Dendritic cell treated with granulocyte-macrophage colony-stimulating factor and Interleukin-4, amounts not matched to agents 40 ng/mL and 50 ng/mL, for 4 days (primary cell): Measurements from ENCODE around the gene SETD2.

Experiments
- H3K27ac Mint-ChIP-seq: one replicate; pipeline ENCODE4 v1.8.0; 2022; ENCODE audit warnings: mild to moderate bottlenecking, mixed read lengths
- H3K27me3 Mint-ChIP-seq: one replicate; pipeline ENCODE4 v1.8.0; 2022; ENCODE audit warnings: mild to moderate bottlenecking, mixed read lengths
- H3K36me3 Mint-ChIP-seq: one replicate; pipeline ENCODE4 v1.8.0; 2022; ENCODE audit warnings: low read depth, mixed read lengths
- H3K4me1 Mint-ChIP-seq: one replicate; pipeline ENCODE4 v1.8.0; 2022; ENCODE audit warnings: low read depth, mixed read lengths
- H3K4me3 Mint-ChIP-seq: one replicate; pipeline ENCODE4 v1.8.0; 2022; ENCODE audit warnings: mild to moderate bottlenecking, moderate library complexity, mixed read lengths
- H3K9me3 Mint-ChIP-seq: one replicate; pipeline ENCODE4 v1.8.0; 2022; ENCODE audit warnings: mixed read lengths
- intact Hi-C: fragments of 100-400 bp; cut with micrococcal nuclease; formaldehyde crosslinking; loops from one replicate; pipeline ENCODE4 v1.15.0; 2022

The SETD2 gene

GRCh38 chr3:47010910-47011309, 153.0 kb downstream of the SETD2 start:
- Mint-ChIP-seq H3K4me1 (peaks cover 8% of the 10 kb centered on the region), H3K36me3 (peaks cover 60% of the 10 kb centered on the region), H3K27me3 (no peaks in the 10 kb centered on the region), H3K9me3 (no peaks in the 10 kb centered on the region), H3K4me3 (no peak overlapping the region), H3K27ac (peak overlapping the region; percentile 85)
- intact Hi-C loops = no loop called here

- H3K27ac Mint-ChIP-seq = peak overlapping the region; percentile 85
- H3K9me3 Mint-ChIP-seq = no peaks in the 10 kb centered on the region
- H3K27me3 Mint-ChIP-seq = no peaks in the 10 kb centered on the region
- H3K4me1 Mint-ChIP-seq = peaks cover 8% of the 10 kb centered on the region
- intact Hi-C loops = no loop called here
- H3K4me3 Mint-ChIP-seq = peak overlapping the region; percentile 73
- peaks cover 60% of the 10 kb centered on the region for H3K36me3 Mint-ChIP-seq
Measured at GRCh38 chr3:47010111-47010712, 153.7 kb downstream of the SETD2 start.

GRCh38 chr3:47009225-47010110, 154.4 kb downstream of the SETD2 start:
- Mint-ChIP-seq H3K9me3 (no peaks in the 10 kb centered on the region), H3K27me3 (no peaks in the 10 kb centered on the region), H3K27ac (peak overlapping the region; percentile 85), H3K4me3 (peak overlapping the region; percentile 73), H3K4me1 (peaks cover 8% of the 10 kb centered on the region), H3K36me3 (peaks cover 60% of the 10 kb centered on the region)
- intact Hi-C loops = loop anchor here (1.0 kb wide), 1 partner anchor 30 kb away; the partner anchor contains the start of gene NBEAL2

- H3K4me3 Mint-ChIP-seq = peak overlapping the region; percentile 13
- peaks cover 8% of the 10 kb centered on the region for H3K4me1 Mint-ChIP-seq
- H3K9me3 Mint-ChIP-seq = no peaks in the 10 kb centered on the region
- no peak overlapping the region for H3K27ac Mint-ChIP-seq
- no peaks in the 10 kb centered on the region for H3K27me3 Mint-ChIP-seq
- peaks cover 60% of the 10 kb centered on the region for H3K36me3 Mint-ChIP-seq
- intact Hi-C loops = loop anchor here (1.0 kb wide), 1 partner anchor 30 kb away; the partner anchor contains the start of gene NBEAL2
Measured at GRCh38 chr3:47008851-47009224, 155.1 kb downstream of the SETD2 start.

GRCh38 chr3:47008234-47008796, 155.6 kb downstream of the SETD2 start:
- Mint-ChIP-seq H3K27me3 (no peaks in the 10 kb centered on the region), H3K4me3 (no peak overlapping the region), H3K36me3 (peaks cover 60% of the 10 kb centered on the region), H3K27ac (no peak overlapping the region), H3K9me3 (no peaks in the 10 kb centered on the region), H3K4me1 (peaks cover 8% of the 10 kb centered on the region)
- intact Hi-C loops = no loop called here

- H3K4me3 Mint-ChIP-seq = no peak overlapping the region
- H3K36me3 Mint-ChIP-seq = peaks cover 64% of the 10 kb centered on the region
- no peaks in the 10 kb centered on the region for H3K9me3 Mint-ChIP-seq
- H3K4me1 Mint-ChIP-seq = peaks cover 8% of the 10 kb centered on the region
- intact Hi-C loops = no loop called here
- no peak overlapping the region for H3K27ac Mint-ChIP-seq
- H3K27me3 Mint-ChIP-seq = no peaks in the 10 kb centered on the region
Measured at GRCh38 chr3:47007482-47008233, 156.3 kb downstream of the SETD2 start.

- no peaks in the 10 kb centered on the region for H3K9me3 Mint-ChIP-seq
- H3K4me1 Mint-ChIP-seq = peaks cover 8% of the 10 kb centered on the region
- no peak overlapping the region for H3K27ac Mint-ChIP-seq
- intact Hi-C loops = no loop called here
- H3K4me3 Mint-ChIP-seq = no peak overlapping the region
- no peaks in the 10 kb centered on the region for H3K27me3 Mint-ChIP-seq
- peaks cover 71% of the 10 kb centered on the region for H3K36me3 Mint-ChIP-seq
Measured at GRCh38 chr3:47007001-47007400, 156.9 kb downstream of the SETD2 start.

- Mint-ChIP-seq H3K9me3 (no peaks in the 10 kb centered on the region), H3K27me3 (no peaks in the 10 kb centered on the region), H3K27ac (peak overlapping the region; percentile 2), H3K4me3 (no peak overlapping the region), H3K36me3 (peaks cover 79% of the 10 kb centered on the region), H3K4me1 (peaks cover 8% of the 10 kb centered on the region)
- intact Hi-C loops = no loop called here
Measured at GRCh38 chr3:47006145-47006651, 157.7 kb downstream of the SETD2 start.

GRCh38 chr3:47005212-47006144, 158.4 kb downstream of the SETD2 start:
- H3K9me3 Mint-ChIP-seq = no peaks in the 10 kb centered on the region
- peak overlapping the region; percentile 2 for H3K27ac Mint-ChIP-seq
- H3K4me3 Mint-ChIP-seq = no peak overlapping the region
- no peaks in the 10 kb centered on the region for H3K27me3 Mint-ChIP-seq
- H3K36me3 Mint-ChIP-seq = peaks cover 86% of the 10 kb centered on the region
- intact Hi-C loops = no loop called here
- H3K4me1 Mint-ChIP-seq = peaks cover 8% of the 10 kb centered on the region

- Mint-ChIP-seq H3K36me3 (peaks cover 88% of the 10 kb centered on the region), H3K4me3 (no peak overlapping the region), H3K27ac (no peak overlapping the region), H3K9me3 (no peaks in the 10 kb centered on the region), H3K27me3 (no peaks in the 10 kb centered on the region), H3K4me1 (peaks cover 8% of the 10 kb centered on the region)
- intact Hi-C loops = no loop called here
Measured at GRCh38 chr3:47004369-47005211, 159.3 kb downstream of the SETD2 start.

- no peak overlapping the region for H3K4me3 Mint-ChIP-seq
- no peaks in the 10 kb centered on the region for H3K27me3 Mint-ChIP-seq
- peaks cover 9% of the 10 kb centered on the region for H3K4me1 Mint-ChIP-seq
- intact Hi-C loops = no loop called here
- no peaks in the 10 kb centered on the region for H3K9me3 Mint-ChIP-seq
- H3K27ac Mint-ChIP-seq = no peak overlapping the region
- peaks cover 96% of the 10 kb centered on the region for H3K36me3 Mint-ChIP-seq
Measured at GRCh38 chr3:47003461-47004368, 160.2 kb downstream of the SETD2 start.
